IMR-90 (cell line): ENCODE measurements around the gene SOCS3. TPM values are rescaled to one million over a fixed set of nuclear protein-coding genes. Genes with fewer than 3 reads are reported as not detected.

Experiments
- ATAC-seq: fragments of 200-7000 bp; cut with Tn5 transposase; 2 replicates; pipeline ENCODE4 v1.9.1; 2020; ENCODE audit warnings: low read depth, mild to moderate bottlenecking, moderate library complexity
- BruUV-seq: library from RNA; stranded (reverse); fragments of 400-500 nt; replicated peaks from 2 replicates; lab custom pipeline; 2021; lab: Mats Ljungman, UMichigan
- CTCF ChIA-PET: fragments of 300-600 bp; formaldehyde crosslinking; extraction: SDS; loops from one replicate; lab custom pipeline; 2021; ENCODE audit warnings: antibody characterized with exemption; lab: Yijun Ruan, JAX
- POLR2A ChIA-PET: fragments of 300-600 bp; sonication (Branson Sonifier 250); formaldehyde crosslinking; loops from one replicate; lab custom pipeline; 2022; ENCODE audit warnings: antibody characterized with exemption; ENCODE audit not compliant: unreplicated experiment; lab: Charles Lee
- DNase-seq: peaks from one replicate; pipeline ENCODE4 v3.0.0; 2013
- H2AFZ ChIP-seq: replicated peaks from 2 replicates; pipeline ENCODE3; 2013; ENCODE audit warnings: low read length, mild to moderate bottlenecking; ENCODE audit not compliant: poor library complexity
- H2AK5ac ChIP-seq: 2 replicates; pipeline ENCODE4 v1.6.1; 2013; ENCODE audit warnings: low read depth, low read length, inconsistent platforms
- H2AK9ac ChIP-seq: replicated peaks from 2 replicates; pipeline ENCODE3; 2013; ENCODE audit warnings: mild to moderate bottlenecking, low read depth, low read length, moderate library complexity; ENCODE audit not compliant: poor library complexity
- H2BK120ac ChIP-seq: 2 replicates; pipeline ENCODE4 v1.6.1; 2013; ENCODE audit warnings: low read depth, low read length, inconsistent platforms
- H2BK15ac ChIP-seq: 3 replicates; pipeline ENCODE4 v1.6.1; 2013; ENCODE audit warnings: low read depth, low read length, inconsistent platforms
- H2BK20ac ChIP-seq: 2 replicates; pipeline ENCODE4 v1.6.1; 2013; ENCODE audit warnings: low read depth, mild to moderate bottlenecking, inconsistent platforms, low read length, moderate library complexity
- H2BK5ac ChIP-seq: 2 replicates; pipeline ENCODE4 v1.6.1; 2013; ENCODE audit warnings: mild to moderate bottlenecking, low read depth, low read length, inconsistent platforms; ENCODE audit not compliant: poor library complexity, severe bottlenecking
- H3K14ac ChIP-seq: replicated peaks from 2 replicates; pipeline ENCODE4 v1.6.1; 2013; ENCODE audit warnings: low read depth, low read length, inconsistent platforms
- H3K18ac ChIP-seq: 2 replicates; pipeline ENCODE4 v1.6.1; 2013; ENCODE audit warnings: low read depth, low read length, control low read depth
- H3K23ac ChIP-seq: 2 replicates; pipeline ENCODE4 v1.6.1; 2013; ENCODE audit warnings: low read depth, low read length, inconsistent platforms
- H3K27ac ChIP-seq: 2 replicates; pipeline ENCODE4 v1.5.1; 2013; ENCODE audit warnings: mild to moderate bottlenecking, control low read depth, low read length; ENCODE audit not compliant: insufficient read depth
- H3K27me3 ChIP-seq: 2 replicates; pipeline ENCODE4 v1.6.1; 2013; ENCODE audit warnings: low read length; ENCODE audit not compliant: control insufficient read depth, insufficient read depth
- H3K36me3 ChIP-seq: 2 replicates; pipeline ENCODE4 v1.6.1; 2013; ENCODE audit warnings: low read length, mixed read lengths; ENCODE audit not compliant: control insufficient read depth, insufficient read depth
- H3K4ac ChIP-seq: 2 replicates; pipeline ENCODE4 v1.6.1; 2013; ENCODE audit warnings: low read depth, low read length, inconsistent platforms
- H3K4me1 ChIP-seq: 2 replicates; pipeline ENCODE4 v1.6.1; 2013; ENCODE audit warnings: low read length, mixed read lengths; ENCODE audit not compliant: control insufficient read depth, insufficient read depth
- H3K4me2 ChIP-seq: 2 replicates; pipeline ENCODE4 v1.6.1; 2013; ENCODE audit warnings: low read depth, mild to moderate bottlenecking, control low read depth, low read length, moderate library complexity
- H3K4me3 ChIP-seq: 2 replicates; pipeline ENCODE4 v1.5.1; 2013; ENCODE audit warnings: low read depth, mild to moderate bottlenecking, control low read depth, low read length, moderate library complexity; ENCODE audit not compliant: insufficient read depth
- H3K56ac ChIP-seq: 2 replicates; pipeline ENCODE4 v1.6.1; 2013; ENCODE audit warnings: low read length, inconsistent platforms; ENCODE audit not compliant: insufficient read depth; ENCODE audit errors: extremely low read depth
- H3K79me1 ChIP-seq, 2 experiments: 2 replicates each; pipeline ENCODE4 v1.6.1; 2013; ENCODE audit warnings: low read length in 2 of 2, inconsistent platforms in 1 of 2, low read depth in 1 of 2
- H3K9ac ChIP-seq: 2 replicates; pipeline ENCODE4 v1.6.1; 2013; ENCODE audit warnings: low read depth, low read length, control low read depth
- H3K9me1 ChIP-seq: 2 replicates; pipeline ENCODE4 v1.6.1; 2013; ENCODE audit warnings: low read length, inconsistent platforms; ENCODE audit not compliant: insufficient read depth
- H3K9me3 ChIP-seq: 2 replicates; pipeline ENCODE4 v1.6.1; 2013; ENCODE audit warnings: low read length; ENCODE audit not compliant: control insufficient read depth, insufficient read depth
- H4K20me1 ChIP-seq: 2 replicates; pipeline ENCODE4 v1.6.1; 2013; ENCODE audit warnings: low read length, inconsistent platforms; ENCODE audit not compliant: insufficient read depth
- H4K5ac ChIP-seq: 2 replicates; pipeline ENCODE4 v1.6.1; 2013; ENCODE audit warnings: mild to moderate bottlenecking, low read depth, low read length, control low read depth
- H4K8ac ChIP-seq, 2 experiments: 2 replicates each; pipeline ENCODE4 v1.6.1; 2013; ENCODE audit warnings: low read depth in 2 of 2, low read length in 2 of 2, control low read depth in 1 of 2, inconsistent platforms in 1 of 2
- H4K91ac ChIP-seq: 2 replicates; pipeline ENCODE4 v1.6.1; 2013; ENCODE audit warnings: low read depth, low read length, inconsistent platforms; ENCODE audit not compliant: insufficient read depth
- BHLHE40 ChIP-seq: fragments of 150-350 bp; IDR thresholded peaks from 2 replicates; pipeline ENCODE4 v1.6.1; 2016; ENCODE audit warnings: mild to moderate bottlenecking, low read depth, low read length
- CEBPB ChIP-seq: IDR thresholded peaks from 2 replicates; pipeline ENCODE4 v1.6.1; 2012; ENCODE audit warnings: low read depth, low read length, improper control_type of control experiment
- MAFK ChIP-seq: IDR thresholded peaks from 2 replicates; pipeline ENCODE4 v1.6.1; 2012; ENCODE audit warnings: low read depth, low read length, improper control_type of control experiment
- MAZ ChIP-seq: IDR thresholded peaks from 2 replicates; pipeline ENCODE4 v1.6.1; 2012; ENCODE audit warnings: low read depth, mild to moderate bottlenecking, low read length, improper control_type of control experiment, moderate library complexity, borderline replicate concordance
- MXI1 ChIP-seq: IDR thresholded peaks from 2 replicates; pipeline ENCODE4 v1.6.1; 2012; ENCODE audit warnings: low read depth, mild to moderate bottlenecking, low read length, moderate library complexity, borderline replicate concordance
- NFE2L2 ChIP-seq: fragments of 150-350 bp; IDR thresholded peaks from 2 replicates; pipeline ENCODE4 v1.6.1; 2016; ENCODE audit warnings: low read depth, mild to moderate bottlenecking, low read length
- POLR2A ChIP-seq: IDR thresholded peaks from 2 replicates; pipeline ENCODE4 v1.6.1; 2012; ENCODE audit warnings: mild to moderate bottlenecking, low read depth, low read length
- RCOR1 ChIP-seq: IDR thresholded peaks from 2 replicates; pipeline ENCODE4 v1.6.1; 2012; ENCODE audit warnings: mild to moderate bottlenecking, low read length, improper control_type of control experiment; ENCODE audit not compliant: insufficient replicate concordance
- WGBS, 2 experiments: methylation state at CpG; one replicate each; pipeline versions ENCODE4 v1.1.5 to v1.1.7; 2013; ENCODE audit warnings: missing lambda C conversion rate in 2 of 2; ENCODE audit not compliant: insufficient read length in 1 of 2; ENCODE audit errors: extremely low coverage in 2 of 2; 5-methylcytosine and 5-hydroxymethylcytosine counted together
- dilution Hi-C: fragments of 300-500 bp; cut with HindIII; formaldehyde crosslinking; loops from one replicate; pipeline ENCODE4 v1.14.3; 2018; ENCODE audit warnings: low sequenced_read_pairs; ENCODE audit not compliant: unreplicated experiment
- in situ Hi-C: fragments of 300-500 bp; cut with MboI; formaldehyde crosslinking; loops from 3 replicates; pipeline ENCODE4 v1.14.3; 2019; ENCODE audit warnings: low sequenced_read_pairs, inconsistent platforms, mixed read lengths
- intact Hi-C: fragments of 100-400 bp; cut with micrococcal nuclease; formaldehyde crosslinking; loops from 2 replicates; pipeline ENCODE4 v1.10.0; 2022
- polyA plus RNA-seq, 3 experiments: library from polyadenylated mRNA; depleted of rRNA; stranded (reverse); fragments of >200 nt; gene quantifications; 2 replicates each; pipeline ENCODE4 v1.2.3, GENCODE V29; 2012; ENCODE audit warnings: low replicate concordance in 1 of 3
- total RNA-seq: library from RNA; depleted of rRNA; stranded (reverse); fragments of >200 nt; gene quantifications from 2 replicates; pipeline ENCODE4 v1.2.3, GENCODE V29; 2012
- TF ChIP-seq, protein P1 (sequence below): fragments of 150-350 bp; IDR thresholded peaks from 2 replicates; pipeline ENCODE4 v1.6.1; 2016; ENCODE audit warnings: low read depth, mild to moderate bottlenecking, low read length, moderate library complexity, borderline replicate concordance
- TF ChIP-seq, protein P2 (sequence below): conservative IDR thresholded peaks from 2 replicates; pipeline ENCODE4 v1.5.1; 2012; ENCODE audit warnings: mild to moderate bottlenecking, low read depth, low read length, improper control_type of control experiment
- TF ChIP-seq, protein P3 (sequence below): fragments of 150-350 bp; IDR thresholded peaks from 2 replicates; pipeline ENCODE4 v1.6.1; 2017; ENCODE audit warnings: mild to moderate bottlenecking, antibody characterized with exemption, low read length, low read depth

The SOCS3 gene
- total and polyA plus RNA-seq, 2 of the 4 experiments (the other 2 are of a cell fraction) = 19.2 to 19.9 TPM

DNA sequence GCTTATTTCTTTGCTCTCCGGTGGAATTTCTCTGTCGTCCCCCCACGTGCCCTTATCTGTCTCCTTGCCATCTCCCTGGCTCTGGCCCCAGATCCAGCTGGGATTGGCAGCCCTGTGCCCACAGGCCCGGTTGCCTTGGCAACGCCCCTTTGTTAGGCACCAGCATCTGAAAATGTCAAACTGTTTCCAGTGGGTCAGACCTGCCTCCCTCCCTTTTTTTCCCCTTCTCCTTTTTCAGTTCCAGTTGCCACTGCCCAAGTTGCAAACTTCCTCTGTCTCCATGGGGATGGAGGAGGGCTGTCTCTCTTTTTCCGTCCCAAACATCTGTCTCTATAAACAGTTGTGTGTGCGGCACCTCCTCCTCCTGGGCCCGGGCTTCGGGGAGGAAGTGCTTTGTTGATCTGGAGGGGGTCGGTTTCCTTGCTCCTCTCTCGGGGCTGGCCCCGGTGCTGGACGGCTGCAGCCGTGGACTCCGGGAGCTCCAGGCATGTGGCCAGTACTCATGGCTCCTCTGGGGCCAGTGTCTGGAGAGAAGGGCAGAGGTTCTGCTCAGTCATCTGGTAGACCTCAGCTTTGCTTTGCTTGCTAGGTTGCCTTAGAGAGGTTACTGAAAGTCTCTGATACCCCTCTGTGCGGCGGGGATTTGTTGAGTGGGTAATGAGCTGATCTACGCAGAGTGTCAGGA is 35.3 kb downstream of the SOCS3 start (continued):
- TF ChIP-seq MAZ = peak; percentile 79; the same call in 1 of the 2 replicates
- no peak for TF ChIP-seq CEBPB
- TF ChIP-seq POLR2A = no peak; the same call in none of the 2 replicates

DNA sequence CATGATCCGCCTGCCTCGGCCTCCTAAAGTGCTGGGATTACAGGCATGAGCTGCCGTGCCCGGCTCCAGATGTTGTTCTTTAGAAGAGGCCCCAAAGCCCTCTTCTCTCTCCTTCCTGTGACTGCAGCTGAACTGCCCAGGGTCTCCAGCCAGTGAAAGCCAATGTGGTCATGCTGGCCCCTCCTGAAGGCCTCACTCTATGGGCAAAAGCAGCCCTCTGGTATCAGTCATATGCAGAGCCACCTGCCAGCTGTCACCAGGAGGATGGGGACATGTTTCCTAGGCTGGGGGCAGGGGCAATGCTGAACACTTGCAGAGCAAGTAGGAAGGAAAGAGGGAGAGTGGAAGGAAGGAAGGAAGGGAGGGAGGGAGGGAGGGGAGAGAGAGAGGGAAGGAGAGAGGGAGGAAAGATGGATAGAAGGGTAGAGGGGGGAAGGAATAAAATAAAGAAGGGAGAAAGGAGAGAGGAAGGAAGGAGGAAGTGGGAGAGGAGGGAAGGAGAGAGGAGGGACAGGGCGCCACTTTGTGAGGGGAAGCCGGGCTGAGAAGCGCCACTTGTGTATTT is 36.0 kb downstream of the SOCS3 start:
- ATAC-seq (no peak), DNase-seq (no peak)
- CTCF ChIA-PET = no interaction called here
- POLR2A ChIA-PET = interaction anchor here (1.0 kb wide), 1 partner anchor 8 kb away, joined by 10 read pairs; no protein-coding TSS in a partner anchor
- Histone ChIP-seq H3K23ac (peak overlapping the region; percentile 63), H3K4me3 (no peak overlapping the region), H3K18ac (peak overlapping the region; percentile 10), H4K5ac (peak overlapping the region; percentile 86), H3K4me2 (peak overlapping the region; percentile 51), H4K8ac (peak overlapping the region; percentile 91 to 96), H3K4me1 (peaks cover 33% of the 10 kb centered on the region), H3K56ac (peak overlapping the region; percentile 40; the same call in 1 of the 2 replicates), H3K9me1 (peaks cover 16% of the 10 kb centered on the region), H3K79me1 (peaks cover 0 to 14% of the 10 kb centered on the region in 2 experiments; a peak in 1 of 4 replicates), H3K27ac (peak overlapping the region; percentile 94), H2BK120ac (peak overlapping the region; percentile 91), H3K36me3 (no peaks in the 10 kb centered on the region), H3K14ac (peak overlapping the region; percentile 77), H2BK15ac (peak overlapping the region; percentile 98; the same call in 2 of the 3 replicates), H4K20me1 (no peaks in the 10 kb centered on the region), H3K4ac (peak overlapping the region; percentile 87), H2AK9ac (peak overlapping the region; percentile 81), H2BK5ac (peak overlapping the region; percentile 90), H2BK20ac (peak overlapping the region; percentile 78), H4K91ac (peak overlapping the region; percentile 93), H3K9me3 (no peaks in the 10 kb centered on the region), H2AFZ (peak overlapping the region; percentile 89), H3K9ac (peak overlapping the region; percentile 62), H2AK5ac (peak overlapping the region; percentile 93), H3K27me3 (no peaks in the 10 kb centered on the region)
- intact Hi-C loops = no loop called here
- dilution Hi-C loops = no loop called here
- 50% methylated on average over 2 of the region's 7 CpGs; no CpG with 5 or more reads in 1 of the 2 experiments for WGBS, 2 experiments
- no TSS peak for BruUV-seq
- in situ Hi-C loops = no loop called here
- TF ChIP-seq, protein P1, sequence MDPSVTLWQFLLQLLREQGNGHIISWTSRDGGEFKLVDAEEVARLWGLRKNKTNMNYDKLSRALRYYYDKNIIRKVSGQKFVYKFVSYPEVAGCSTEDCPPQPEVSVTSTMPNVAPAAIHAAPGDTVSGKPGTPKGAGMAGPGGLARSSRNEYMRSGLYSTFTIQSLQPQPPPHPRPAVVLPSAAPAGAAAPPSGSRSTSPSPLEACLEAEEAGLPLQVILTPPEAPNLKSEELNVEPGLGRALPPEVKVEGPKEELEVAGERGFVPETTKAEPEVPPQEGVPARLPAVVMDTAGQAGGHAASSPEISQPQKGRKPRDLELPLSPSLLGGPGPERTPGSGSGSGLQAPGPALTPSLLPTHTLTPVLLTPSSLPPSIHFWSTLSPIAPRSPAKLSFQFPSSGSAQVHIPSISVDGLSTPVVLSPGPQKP = no peak
- TF ChIP-seq BHLHE40 (no peak), MXI1 (no peak), NFE2L2 (no peak), MAFK (no peak), RCOR1 (no peak)
- TF ChIP-seq, protein P2, sequence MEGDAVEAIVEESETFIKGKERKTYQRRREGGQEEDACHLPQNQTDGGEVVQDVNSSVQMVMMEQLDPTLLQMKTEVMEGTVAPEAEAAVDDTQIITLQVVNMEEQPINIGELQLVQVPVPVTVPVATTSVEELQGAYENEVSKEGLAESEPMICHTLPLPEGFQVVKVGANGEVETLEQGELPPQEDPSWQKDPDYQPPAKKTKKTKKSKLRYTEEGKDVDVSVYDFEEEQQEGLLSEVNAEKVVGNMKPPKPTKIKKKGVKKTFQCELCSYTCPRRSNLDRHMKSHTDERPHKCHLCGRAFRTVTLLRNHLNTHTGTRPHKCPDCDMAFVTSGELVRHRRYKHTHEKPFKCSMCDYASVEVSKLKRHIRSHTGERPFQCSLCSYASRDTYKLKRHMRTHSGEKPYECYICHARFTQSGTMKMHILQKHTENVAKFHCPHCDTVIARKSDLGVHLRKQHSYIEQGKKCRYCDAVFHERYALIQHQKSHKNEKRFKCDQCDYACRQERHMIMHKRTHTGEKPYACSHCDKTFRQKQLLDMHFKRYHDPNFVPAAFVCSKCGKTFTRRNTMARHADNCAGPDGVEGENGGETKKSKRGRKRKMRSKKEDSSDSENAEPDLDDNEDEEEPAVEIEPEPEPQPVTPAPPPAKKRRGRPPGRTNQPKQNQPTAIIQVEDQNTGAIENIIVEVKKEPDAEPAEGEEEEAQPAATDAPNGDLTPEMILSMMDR = no peak
- TF ChIP-seq, protein P3, sequence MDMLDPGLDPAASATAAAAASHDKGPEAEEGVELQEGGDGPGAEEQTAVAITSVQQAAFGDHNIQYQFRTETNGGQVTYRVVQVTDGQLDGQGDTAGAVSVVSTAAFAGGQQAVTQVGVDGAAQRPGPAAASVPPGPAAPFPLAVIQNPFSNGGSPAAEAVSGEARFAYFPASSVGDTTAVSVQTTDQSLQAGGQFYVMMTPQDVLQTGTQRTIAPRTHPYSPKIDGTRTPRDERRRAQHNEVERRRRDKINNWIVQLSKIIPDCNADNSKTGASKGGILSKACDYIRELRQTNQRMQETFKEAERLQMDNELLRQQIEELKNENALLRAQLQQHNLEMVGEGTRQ = no peak
